ENCODE measurements around the gene ACKR3.

DNA sequence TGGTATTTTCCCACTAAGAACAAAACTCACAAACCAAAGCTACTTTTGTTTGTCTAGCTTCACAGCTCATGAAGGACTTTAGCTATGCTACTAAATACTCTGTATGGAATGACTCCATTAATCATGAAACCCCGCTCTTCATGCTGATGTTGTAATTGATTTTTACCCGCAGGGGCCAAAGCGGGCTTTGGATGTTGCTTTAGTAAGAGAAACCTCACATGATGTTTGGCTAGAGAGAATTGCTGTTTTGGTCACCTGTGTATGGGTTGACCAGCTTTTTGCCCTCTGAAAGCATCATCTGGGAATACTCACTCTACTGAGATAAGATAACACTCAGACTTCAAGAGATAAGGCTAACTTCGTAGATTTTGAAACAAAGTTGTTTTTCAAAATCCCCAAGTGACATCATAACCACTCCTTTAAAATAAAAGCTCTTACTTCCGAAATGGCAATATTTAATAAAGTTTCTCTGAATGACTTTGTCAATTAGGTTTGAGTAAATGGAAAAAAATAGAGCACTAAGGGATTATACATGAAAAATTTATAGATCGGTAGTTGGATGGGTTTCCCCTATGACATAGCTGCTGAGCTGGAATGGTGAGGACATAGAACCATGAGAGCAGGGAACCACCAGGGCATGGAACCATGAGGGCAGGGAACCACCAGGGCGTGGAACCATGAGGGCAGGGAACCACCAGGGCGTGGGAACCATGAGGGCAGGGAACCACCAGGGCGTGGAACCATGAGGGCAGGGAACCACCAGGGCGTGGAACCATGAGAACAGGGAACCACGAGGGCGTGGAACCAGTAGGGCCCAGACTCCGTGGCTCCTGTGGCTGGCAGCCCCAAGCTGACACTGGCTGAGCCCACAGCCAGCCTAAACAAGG is 31.9 kb downstream of the ACKR3 start:
- TF ChIP-seq, protein P1, sequence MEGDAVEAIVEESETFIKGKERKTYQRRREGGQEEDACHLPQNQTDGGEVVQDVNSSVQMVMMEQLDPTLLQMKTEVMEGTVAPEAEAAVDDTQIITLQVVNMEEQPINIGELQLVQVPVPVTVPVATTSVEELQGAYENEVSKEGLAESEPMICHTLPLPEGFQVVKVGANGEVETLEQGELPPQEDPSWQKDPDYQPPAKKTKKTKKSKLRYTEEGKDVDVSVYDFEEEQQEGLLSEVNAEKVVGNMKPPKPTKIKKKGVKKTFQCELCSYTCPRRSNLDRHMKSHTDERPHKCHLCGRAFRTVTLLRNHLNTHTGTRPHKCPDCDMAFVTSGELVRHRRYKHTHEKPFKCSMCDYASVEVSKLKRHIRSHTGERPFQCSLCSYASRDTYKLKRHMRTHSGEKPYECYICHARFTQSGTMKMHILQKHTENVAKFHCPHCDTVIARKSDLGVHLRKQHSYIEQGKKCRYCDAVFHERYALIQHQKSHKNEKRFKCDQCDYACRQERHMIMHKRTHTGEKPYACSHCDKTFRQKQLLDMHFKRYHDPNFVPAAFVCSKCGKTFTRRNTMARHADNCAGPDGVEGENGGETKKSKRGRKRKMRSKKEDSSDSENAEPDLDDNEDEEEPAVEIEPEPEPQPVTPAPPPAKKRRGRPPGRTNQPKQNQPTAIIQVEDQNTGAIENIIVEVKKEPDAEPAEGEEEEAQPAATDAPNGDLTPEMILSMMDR (IDR thresholded peaks at IDR 0.05): no peak
- TF ChIP-seq POLR2A (IDR thresholded peaks at IDR 0.05) (no peak), EP300 (IDR thresholded peaks at IDR 0.05) (no peak)

Measured in tibial nerve (tissue), 4 donors.